Subcutaneous abdominal adipose tissue (tissue), 5 donors: ENCODE data around the gene ZNF526.

ENCODE experiments used
- H3K27ac ChIP-seq: one replicate; pipeline ENCODE4 v1.7.0; 2013; ENCODE audit warnings: low read depth, mild to moderate bottlenecking, inconsistent platforms, low read length, moderate library complexity
- H3K27me3 ChIP-seq, 5 donors: one replicate each; pipeline ENCODE4 v1.7.0; 2013; ENCODE audit warnings: low read length in 5 of 5, inconsistent platforms in 1 of 5; ENCODE audit not compliant: control insufficient read depth in 5 of 5, insufficient read depth in 4 of 5
- H3K36me3 ChIP-seq, 5 donors: one replicate each; pipeline ENCODE4 v1.7.0; 2013; ENCODE audit warnings: low read length in 5 of 5; ENCODE audit not compliant: control insufficient read depth in 5 of 5, insufficient read depth in 5 of 5
- H3K4me1 ChIP-seq, 5 donors: one replicate each; pipeline ENCODE4 v1.7.0; 2013; ENCODE audit warnings: low read length in 5 of 5, mild to moderate bottlenecking in 3 of 5, moderate library complexity in 1 of 5; ENCODE audit not compliant: control insufficient read depth in 5 of 5, insufficient read depth in 5 of 5
- H3K4me3 ChIP-seq, 5 donors: one replicate each; pipeline ENCODE4 v1.7.0; 2013; ENCODE audit warnings: low read length in 5 of 5, low read depth in 1 of 5
- H3K9ac ChIP-seq, 5 donors: one replicate each; pipeline ENCODE4 v1.7.0; 2013; ENCODE audit warnings: low read length in 5 of 5, mild to moderate bottlenecking in 4 of 5, moderate library complexity in 3 of 5
- H3K9me3 ChIP-seq, 5 donors: one replicate each; pipeline ENCODE4 v1.7.0; 2013; ENCODE audit warnings: low read length in 5 of 5; ENCODE audit not compliant: control insufficient read depth in 5 of 5
- donor health status: healthy.
- donor health status: healthy.
- donor health status: healthy.
- donor health status: healthy.
- donor health status: healthy.

The ZNF526 gene

DNA sequence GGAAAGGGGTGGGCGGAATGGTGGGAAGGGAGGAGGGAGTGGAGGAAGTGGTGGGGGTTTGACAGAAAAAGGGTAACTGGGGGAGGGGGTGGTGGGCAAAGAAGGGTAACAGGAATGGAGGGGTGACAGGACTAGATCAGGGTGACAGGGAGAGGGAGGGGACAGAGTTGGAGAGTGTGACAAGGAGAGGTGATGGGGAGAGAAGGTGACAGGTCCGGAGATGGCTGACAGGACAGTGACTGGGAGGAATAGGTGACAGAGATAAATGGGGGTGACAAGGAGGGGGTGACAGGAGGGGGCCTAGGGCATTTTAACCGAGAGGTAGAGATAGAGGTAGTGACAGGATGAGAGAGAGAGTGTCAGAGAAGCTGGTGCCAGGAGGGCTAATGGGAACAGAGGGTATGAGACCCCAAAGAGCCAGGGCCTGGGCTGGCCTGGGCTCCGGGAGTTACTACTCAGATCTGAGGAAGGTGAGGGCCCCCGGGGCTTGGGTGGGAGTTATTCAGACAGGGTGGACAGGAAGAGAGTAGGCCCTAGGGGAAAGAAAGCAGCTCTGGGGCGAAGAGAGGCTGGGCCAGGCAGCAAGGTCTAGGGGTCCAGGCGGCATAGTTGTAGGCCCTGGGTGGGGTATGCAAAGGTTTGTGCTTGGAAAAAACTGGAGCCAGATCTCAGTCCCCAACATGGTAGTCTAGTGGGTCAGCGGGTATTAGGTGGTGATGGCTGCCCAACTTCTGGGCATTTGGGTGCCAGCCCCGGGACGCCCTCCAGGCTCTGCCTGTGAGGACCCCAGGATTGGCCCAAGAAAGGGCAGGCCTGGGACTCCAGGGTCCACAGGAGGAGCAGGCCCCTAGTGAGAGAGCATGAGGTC lies 49.6 kb downstream of the ZNF526 start:
- peak overlapping the region; percentile 85 to 96 (median 86) for H3K9ac ChIP-seq
- no peaks in the 10 kb centered on the region for H3K9me3 ChIP-seq
- H3K4me1 ChIP-seq = peaks cover 12 to 35% (median 28%) of the 10 kb centered on the region in 5 donors
- peak overlapping the region; percentile 97 for H3K27ac ChIP-seq
- peaks cover 0 to 33% (median 30%) of the 10 kb centered on the region in 5 donors for H3K36me3 ChIP-seq
- peaks cover 0 to 5% (median 0%) of the 10 kb centered on the region in 5 donors for H3K27me3 ChIP-seq
- H3K4me3 ChIP-seq = peak overlapping the region; percentile 68 to 96 (median 77)

DNA sequence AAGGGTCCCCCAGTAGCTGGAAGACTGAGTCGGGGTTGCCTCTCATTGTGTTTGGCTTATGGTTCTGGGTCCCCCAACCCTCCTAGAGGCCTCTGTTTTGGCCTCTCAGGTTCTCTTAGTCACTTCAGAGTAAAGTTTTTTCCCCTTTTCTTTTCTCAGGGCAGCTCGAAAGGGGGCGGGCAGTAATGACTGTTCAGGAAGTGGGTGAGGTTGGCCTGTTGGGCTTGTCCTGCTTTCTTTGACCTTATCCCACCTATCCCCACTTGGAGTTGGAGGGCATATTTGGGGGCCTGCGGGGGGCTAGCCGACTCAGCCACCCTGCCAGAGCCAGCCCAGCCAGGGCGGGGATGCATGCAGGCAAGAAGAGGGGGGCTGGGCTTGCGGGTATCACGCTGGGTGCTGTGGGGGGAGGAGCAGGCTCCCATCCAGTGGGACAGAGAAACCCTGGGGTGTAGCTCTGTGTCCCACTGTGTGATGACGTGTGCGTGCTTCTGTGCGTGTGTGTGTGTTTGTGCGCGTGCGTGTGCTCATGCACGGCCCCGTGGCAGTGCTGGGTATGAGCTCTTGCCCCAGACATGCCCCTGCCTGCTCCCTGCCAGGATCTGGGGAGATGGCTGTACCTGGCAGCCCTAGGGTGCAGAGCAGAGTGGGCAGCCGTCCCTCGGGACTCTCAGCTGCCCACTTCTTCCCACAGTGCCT lies 50.4 kb downstream of the ZNF526 start:
- peaks cover 12 to 40% (median 32%) of the 10 kb centered on the region in 5 donors for H3K4me1 ChIP-seq

DNA sequence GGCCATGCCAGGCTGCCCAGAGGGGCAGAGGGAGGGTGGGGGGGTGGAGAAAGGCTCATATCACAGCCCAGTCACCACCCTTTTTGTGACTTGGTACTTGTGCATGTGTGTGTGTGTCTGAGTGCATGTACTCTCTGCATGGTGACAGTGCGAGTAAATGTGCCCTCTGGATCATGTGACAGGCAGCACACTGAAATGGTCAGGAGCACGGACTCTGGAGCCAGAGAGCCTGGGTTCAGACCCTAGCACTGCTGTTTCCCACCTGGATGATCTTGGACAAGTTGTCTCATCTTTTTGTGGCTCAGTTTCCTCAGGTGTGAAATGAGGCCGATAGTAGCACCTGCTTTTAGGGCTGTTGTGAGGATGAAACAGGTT lies 50.9 kb downstream of the ZNF526 start:
- peaks cover 0 to 40% (median 37%) of the 10 kb centered on the region in 5 donors for H3K36me3 ChIP-seq
- H3K4me1 ChIP-seq = peaks cover 12 to 45% (median 36%) of the 10 kb centered on the region in 5 donors
- peaks cover 0 to 5% (median 0%) of the 10 kb centered on the region in 5 donors for H3K27me3 ChIP-seq
- H3K9ac ChIP-seq = peak overlapping the region in 1 of 5 donors; percentile 96
- H3K27ac ChIP-seq = peak overlapping the region; percentile 97
- peak overlapping the region; percentile 49 to 81 (median 69) for H3K4me3 ChIP-seq
- H3K9me3 ChIP-seq = no peaks in the 10 kb centered on the region

More for the DNA sequence above, 50.4 kb downstream of the ZNF526 start:
- no peaks in the 10 kb centered on the region for H3K9me3 ChIP-seq
- peak overlapping the region; percentile 85 to 96 (median 86) for H3K9ac ChIP-seq
- H3K27me3 ChIP-seq = peaks cover 0 to 5% (median 0%) of the 10 kb centered on the region in 5 donors
- peak overlapping the region; percentile 68 to 96 (median 77) for H3K4me3 ChIP-seq
- peak overlapping the region; percentile 97 for H3K27ac ChIP-seq
- H3K36me3 ChIP-seq = peaks cover 0 to 40% (median 37%) of the 10 kb centered on the region in 5 donors

DNA sequence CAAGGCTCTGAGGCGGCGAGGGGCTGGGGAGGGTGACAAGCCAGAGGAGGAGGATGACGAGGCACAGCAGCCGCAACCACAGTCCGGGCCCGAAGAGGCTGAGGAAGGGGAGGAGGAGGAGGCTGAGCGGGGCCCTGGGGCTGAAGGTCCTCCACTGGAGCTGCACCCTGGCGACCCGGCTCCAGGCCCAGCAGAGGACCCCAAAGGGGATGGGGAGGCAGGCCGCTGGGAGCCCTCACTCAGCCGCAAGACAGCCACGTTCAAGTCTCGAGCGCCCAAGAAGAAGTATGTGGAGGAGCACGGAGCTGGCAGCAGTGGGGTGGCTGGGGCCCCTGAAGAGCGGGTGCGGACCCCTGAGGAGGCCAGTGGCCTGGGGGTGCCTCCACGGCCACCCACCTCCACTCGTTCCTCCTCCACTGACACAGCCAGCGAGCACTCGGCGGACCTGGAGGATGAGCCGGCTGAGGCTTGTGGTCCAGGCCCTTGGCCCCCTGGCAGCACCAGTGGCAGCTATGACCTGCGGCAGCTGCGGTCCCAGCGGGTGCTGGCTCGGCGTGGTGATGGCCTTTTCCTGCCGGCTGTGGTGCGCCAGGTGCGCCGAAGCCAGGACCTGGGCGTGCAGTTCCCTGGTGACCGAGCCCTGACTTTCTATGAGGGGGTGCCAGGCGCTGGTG lies 51.9 kb downstream of the ZNF526 start:
- Histone ChIP-seq H3K27ac (no peak overlapping the region), H3K36me3 (peaks cover 0 to 40% (median 39%) of the 10 kb centered on the region in 5 donors), H3K4me1 (peaks cover 13 to 53% (median 44%) of the 10 kb centered on the region in 5 donors), H3K4me3 (no peak overlapping the region), H3K27me3 (peaks cover 0 to 5% (median 0%) of the 10 kb centered on the region in 5 donors), H3K9me3 (no peaks in the 10 kb centered on the region), H3K9ac (no peak overlapping the region)

DNA sequence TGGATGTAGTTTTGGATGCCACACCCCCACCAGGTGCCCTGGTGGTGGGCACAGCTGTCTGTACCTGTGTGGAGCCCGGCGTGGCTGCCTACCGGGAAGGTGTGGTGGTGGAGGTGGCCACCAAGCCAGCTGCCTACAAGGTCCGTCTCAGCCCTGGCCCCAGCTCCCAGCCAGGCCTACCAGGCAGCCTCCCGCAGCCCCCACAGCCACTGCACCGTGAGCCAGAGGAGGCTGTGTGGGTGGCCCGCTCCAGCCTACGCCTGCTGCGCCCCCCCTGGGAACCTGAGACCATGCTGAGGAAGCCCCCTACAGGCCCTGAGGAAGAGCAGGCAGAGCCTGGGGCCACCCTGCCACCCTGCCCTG lies 52.4 kb downstream of the ZNF526 start:
- H3K9ac ChIP-seq = no peak overlapping the region
- H3K27ac ChIP-seq = no peak overlapping the region
- H3K4me1 ChIP-seq = peaks cover 13 to 55% (median 47%) of the 10 kb centered on the region in 5 donors
- no peak overlapping the region for H3K4me3 ChIP-seq
- H3K27me3 ChIP-seq = peaks cover 0 to 5% (median 0%) of the 10 kb centered on the region in 5 donors
- H3K9me3 ChIP-seq = no peaks in the 10 kb centered on the region
- H3K36me3 ChIP-seq = peaks cover 0 to 40% (median 39%) of the 10 kb centered on the region in 5 donors

DNA sequence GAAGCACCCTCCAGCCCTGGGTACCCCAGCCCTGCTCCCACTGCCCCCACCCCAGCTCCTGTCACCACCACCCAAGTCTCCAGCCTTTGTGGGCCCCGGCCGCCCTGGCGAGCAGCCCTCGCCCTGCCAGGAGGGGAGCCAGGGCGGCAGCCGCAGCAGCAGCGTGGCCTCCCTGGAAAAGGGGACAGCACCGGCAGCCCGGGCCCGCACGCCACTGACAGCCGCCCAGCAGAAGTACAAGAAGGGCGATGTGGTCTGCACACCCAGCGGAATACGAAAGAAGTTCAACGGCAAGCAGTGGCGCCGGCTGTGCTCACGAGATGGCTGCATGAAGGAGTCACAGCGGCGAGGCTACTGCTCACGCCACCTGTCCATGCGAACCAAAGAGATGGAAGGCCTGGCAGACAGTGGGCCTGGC lies 52.9 kb downstream of the ZNF526 start:
- H3K27ac ChIP-seq = no peak overlapping the region
- H3K9me3 ChIP-seq = no peaks in the 10 kb centered on the region
- H3K36me3 ChIP-seq = peaks cover 0 to 40% (median 39%) of the 10 kb centered on the region in 5 donors
- peaks cover 0 to 5% (median 0%) of the 10 kb centered on the region in 5 donors for H3K27me3 ChIP-seq
- peaks cover 13 to 55% (median 47%) of the 10 kb centered on the region in 5 donors for H3K4me1 ChIP-seq
- no peak overlapping the region for H3K9ac ChIP-seq
- H3K4me3 ChIP-seq = no peak overlapping the region

DNA sequence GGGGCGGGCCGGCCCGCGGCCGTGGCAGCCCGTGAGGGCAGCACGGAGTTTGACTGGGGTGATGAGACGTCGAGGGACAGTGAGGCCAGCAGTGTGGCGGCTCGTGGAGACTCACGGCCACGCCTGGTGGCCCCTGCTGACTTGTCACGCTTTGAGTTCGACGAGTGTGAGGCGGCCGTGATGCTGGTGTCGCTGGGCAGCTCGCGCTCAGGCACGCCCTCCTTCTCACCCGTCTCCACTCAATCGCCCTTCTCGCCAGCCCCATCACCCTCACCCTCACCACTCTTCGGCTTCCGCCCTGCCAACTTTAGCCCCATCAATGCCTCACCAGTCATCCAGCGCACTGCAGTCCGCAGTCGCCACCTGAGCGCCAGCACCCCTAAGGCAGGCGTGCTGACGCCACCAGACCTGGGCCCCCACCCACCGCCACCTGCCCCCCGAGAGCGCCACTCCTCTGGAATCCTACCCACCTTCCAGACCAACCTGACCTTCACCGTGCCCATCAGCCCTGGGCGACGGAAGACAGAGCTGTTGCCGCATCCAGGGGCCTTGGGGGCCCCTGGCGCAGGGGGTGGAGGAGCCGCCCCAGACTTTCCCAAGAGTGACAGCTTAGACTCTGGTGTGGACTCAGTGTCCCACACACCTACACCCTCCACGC lies 53.4 kb downstream of the ZNF526 start:
- H3K36me3 ChIP-seq = peaks cover 0 to 40% (median 39%) of the 10 kb centered on the region in 5 donors
- H3K27ac ChIP-seq = no peak overlapping the region
- H3K9me3 ChIP-seq = no peaks in the 10 kb centered on the region
- no peak overlapping the region for H3K4me3 ChIP-seq
- H3K4me1 ChIP-seq = peaks cover 12 to 60% (median 52%) of the 10 kb centered on the region in 5 donors
- H3K27me3 ChIP-seq = peaks cover 0 to 3% (median 0%) of the 10 kb centered on the region in 5 donors
- no peak overlapping the region for H3K9ac ChIP-seq

DNA sequence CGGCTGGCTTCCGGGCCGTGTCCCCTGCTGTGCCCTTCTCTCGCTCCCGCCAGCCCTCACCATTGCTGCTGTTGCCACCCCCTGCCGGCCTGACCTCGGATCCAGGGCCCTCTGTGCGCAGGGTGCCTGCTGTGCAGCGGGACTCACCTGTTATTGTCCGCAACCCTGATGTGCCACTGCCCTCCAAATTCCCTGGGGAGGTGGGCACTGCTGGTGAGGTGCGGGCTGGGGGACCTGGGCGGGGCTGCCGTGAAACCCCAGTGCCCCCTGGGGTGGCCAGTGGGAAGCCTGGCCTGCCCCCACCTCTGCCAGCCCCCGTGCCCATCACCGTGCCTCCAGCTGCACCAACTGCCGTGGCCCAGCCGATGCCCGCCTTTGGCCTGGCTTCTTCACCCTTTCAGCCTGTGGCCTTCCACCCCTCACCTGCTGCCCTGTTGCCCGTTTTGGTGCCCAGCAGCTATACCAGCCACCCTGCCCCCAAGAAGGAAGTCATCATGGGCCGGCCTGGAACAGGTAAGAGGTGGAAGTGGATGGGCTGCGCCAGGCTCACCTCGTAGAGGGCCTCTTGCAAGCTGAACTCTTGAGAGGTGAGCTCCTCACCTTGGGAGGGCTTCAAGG lies 54.1 kb downstream of the ZNF526 start:
- no peak overlapping the region for H3K4me3 ChIP-seq
- H3K9ac ChIP-seq = no peak overlapping the region
- H3K27ac ChIP-seq = no peak overlapping the region
- peaks cover 0 to 40% (median 39%) of the 10 kb centered on the region in 5 donors for H3K36me3 ChIP-seq
- no peaks in the 10 kb centered on the region for H3K27me3 ChIP-seq
- no peaks in the 10 kb centered on the region for H3K9me3 ChIP-seq
- peaks cover 9 to 66% (median 59%) of the 10 kb centered on the region in 5 donors for H3K4me1 ChIP-seq

DNA sequence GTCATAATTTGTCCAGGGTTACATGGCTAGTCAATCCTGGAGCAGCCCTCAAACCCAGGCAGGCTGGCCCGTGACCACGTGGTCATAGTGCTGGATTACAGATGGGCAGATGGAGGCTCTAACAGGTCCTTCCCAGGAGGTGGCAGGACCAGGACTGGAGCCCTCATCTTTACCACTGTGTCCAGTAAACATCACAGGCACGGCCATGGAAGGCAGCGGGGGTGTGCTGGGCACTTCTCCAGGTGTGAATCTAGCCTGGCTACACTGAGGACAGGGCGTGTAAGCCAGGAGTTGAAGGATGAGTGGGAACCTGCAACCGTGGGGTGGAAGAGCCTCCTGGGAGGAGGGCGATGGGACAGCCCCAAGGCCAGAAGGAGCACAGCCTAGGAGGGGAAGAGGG lies 55.0 kb downstream of the ZNF526 start:
- Histone ChIP-seq H3K4me3 (no peak overlapping the region), H3K9me3 (no peaks in the 10 kb centered on the region), H3K9ac (no peak overlapping the region), H3K27me3 (no peaks in the 10 kb centered on the region), H3K4me1 (peaks cover 15 to 69% (median 57%) of the 10 kb centered on the region in 5 donors), H3K36me3 (peaks cover 0 to 40% (median 39%) of the 10 kb centered on the region in 5 donors), H3K27ac (no peak overlapping the region)
